Measurements from ENCODE around the gene SNRNP70. TPM values are rescaled to one million over a fixed set of nuclear protein-coding genes. Genes with fewer than 3 reads are reported as not detected.
A peak's percentile ranks its signal among the peaks of the same experiment; 100 is the strongest.

Gene SNRNP70
- total and polyA plus RNA-seq, 4 donors = 125 to 463 (median 293) TPM

- H3K27me3 ChIP-seq (ENCODE audit: control insufficient read depth, insufficient read depth, low read length) = no peaks in the 10 kb centered on the region
- H3K4me3 ChIP-seq (ENCODE audit: low read depth, low read length) = no peak overlapping the region
- 81% methylated on average over 12 of the region's 23 CpGs for WGBS (ENCODE audit: insufficient coverage)
- DNase-seq (ENCODE audit: low read depth in 4 of 6, low spot score in 6 of 6) = no peak
- no peaks in the 10 kb centered on the region for H3K9me3 ChIP-seq (ENCODE audit: control insufficient read depth, insufficient read depth, low read length)
- H3K36me3 ChIP-seq (ENCODE audit: control insufficient read depth, insufficient read depth, low read length) = peaks cover 93% of the 10 kb centered on the region
- no peak overlapping the region for H3K27ac ChIP-seq (ENCODE audit: low read depth, low read length)
- peaks cover 4% of the 10 kb centered on the region for H3K4me1 ChIP-seq (ENCODE audit: control insufficient read depth, insufficient read depth, low read length)
These were observed 9.5 kb downstream of the SNRNP70 start for GRCh38 chr19:49094505-49095482.

- DNase-seq (ENCODE audit: low read depth in 4 of 6, low spot score in 6 of 6) = peak in 5 of 6 donors; percentile 36 to 88 (median 59)
- WGBS (ENCODE audit: insufficient coverage) = 60% methylated on average over 5 of the region's 8 CpGs
- Histone ChIP-seq H3K9me3 (ENCODE audit: control insufficient read depth, insufficient read depth, low read length) (no peaks in the 10 kb centered on the region), H3K36me3 (ENCODE audit: control insufficient read depth, insufficient read depth, low read length) (peaks cover 93% of the 10 kb centered on the region), H3K27ac (ENCODE audit: low read depth, low read length) (no peak overlapping the region), H3K4me1 (ENCODE audit: control insufficient read depth, insufficient read depth, low read length) (peaks cover 4% of the 10 kb centered on the region), H3K27me3 (ENCODE audit: control insufficient read depth, insufficient read depth, low read length) (no peaks in the 10 kb centered on the region), H3K4me3 (ENCODE audit: low read depth, low read length) (no peak overlapping the region)
These were observed 12.4 kb downstream of the SNRNP70 start for GRCh38 chr19:49097453-49098288.

- Histone ChIP-seq H3K27ac (ENCODE audit: low read depth, low read length) (no peak overlapping the region), H3K27me3 (ENCODE audit: control insufficient read depth, insufficient read depth, low read length) (no peaks in the 10 kb centered on the region), H3K9me3 (ENCODE audit: control insufficient read depth, insufficient read depth, low read length) (no peaks in the 10 kb centered on the region), H3K4me1 (ENCODE audit: control insufficient read depth, insufficient read depth, low read length) (peaks cover 4% of the 10 kb centered on the region), H3K4me3 (ENCODE audit: low read depth, low read length) (no peak overlapping the region), H3K36me3 (ENCODE audit: control insufficient read depth, insufficient read depth, low read length) (peaks cover 93% of the 10 kb centered on the region)
- WGBS (ENCODE audit: insufficient coverage) = 93% methylated on average over 4 of the region's 4 CpGs
- no peak for DNase-seq (ENCODE audit: low read depth in 4 of 6, low spot score in 6 of 6)
These were observed 13.5 kb downstream of the SNRNP70 start for GRCh38 chr19:49098795-49099194.

- no peak for DNase-seq (ENCODE audit: low read depth in 4 of 6, low spot score in 6 of 6)
- Histone ChIP-seq H3K36me3 (ENCODE audit: control insufficient read depth, insufficient read depth, low read length) (peaks cover 95% of the 10 kb centered on the region), H3K9me3 (ENCODE audit: control insufficient read depth, insufficient read depth, low read length) (no peaks in the 10 kb centered on the region), H3K4me1 (ENCODE audit: control insufficient read depth, insufficient read depth, low read length) (no peaks in the 10 kb centered on the region), H3K27me3 (ENCODE audit: control insufficient read depth, insufficient read depth, low read length) (no peaks in the 10 kb centered on the region), H3K27ac (ENCODE audit: low read depth, low read length) (no peak overlapping the region), H3K4me3 (ENCODE audit: low read depth, low read length) (no peak overlapping the region)
- WGBS (ENCODE audit: insufficient coverage) = 80% methylated on average over 8 of the region's 12 CpGs
These were observed 15.9 kb downstream of the SNRNP70 start for GRCh38 chr19:49101160-49101559.

- DNase-seq (ENCODE audit: low read depth in 4 of 6, low spot score in 6 of 6) = no peak
- no peak overlapping the region for H3K4me3 ChIP-seq (ENCODE audit: low read depth, low read length)
- no peaks in the 10 kb centered on the region for H3K9me3 ChIP-seq (ENCODE audit: control insufficient read depth, insufficient read depth, low read length)
- 88% methylated on average over 12 of the region's 12 CpGs for WGBS (ENCODE audit: insufficient coverage)
- H3K27me3 ChIP-seq (ENCODE audit: control insufficient read depth, insufficient read depth, low read length) = no peaks in the 10 kb centered on the region
- no peaks in the 10 kb centered on the region for H3K4me1 ChIP-seq (ENCODE audit: control insufficient read depth, insufficient read depth, low read length)
- H3K27ac ChIP-seq (ENCODE audit: low read depth, low read length) = no peak overlapping the region
- H3K36me3 ChIP-seq (ENCODE audit: control insufficient read depth, insufficient read depth, low read length) = peaks cover 95% of the 10 kb centered on the region
These were observed 17.1 kb downstream of the SNRNP70 start for GRCh38 chr19:49102303-49102702.

GRCh38 chr19:49103331-49104085 lies 18.3 kb downstream of the SNRNP70 start:
- WGBS (ENCODE audit: insufficient coverage) = 80% methylated on average over 7 of the region's 33 CpGs
- Histone ChIP-seq H3K27ac (ENCODE audit: low read depth, low read length) (no peak overlapping the region), H3K9me3 (ENCODE audit: control insufficient read depth, insufficient read depth, low read length) (no peaks in the 10 kb centered on the region), H3K4me3 (ENCODE audit: low read depth, low read length) (no peak overlapping the region), H3K27me3 (ENCODE audit: control insufficient read depth, insufficient read depth, low read length) (no peaks in the 10 kb centered on the region), H3K36me3 (ENCODE audit: control insufficient read depth, insufficient read depth, low read length) (peaks cover 98% of the 10 kb centered on the region), H3K4me1 (ENCODE audit: control insufficient read depth, insufficient read depth, low read length) (no peaks in the 10 kb centered on the region)
- DNase-seq (ENCODE audit: low read depth in 4 of 6, low spot score in 6 of 6) = no peak

GRCh38 chr19:49104229-49104864 lies 19.1 kb downstream of the SNRNP70 start:
- 66% methylated on average over 22 of the region's 30 CpGs for WGBS (ENCODE audit: insufficient coverage)
- Histone ChIP-seq H3K27ac (ENCODE audit: low read depth, low read length) (no peak overlapping the region), H3K9me3 (ENCODE audit: control insufficient read depth, insufficient read depth, low read length) (no peaks in the 10 kb centered on the region)

GRCh38 chr19:49106648-49107135 lies 21.4 kb downstream of the SNRNP70 start:
- 84% methylated on average over 9 of the region's 12 CpGs for WGBS (ENCODE audit: insufficient coverage)
- H3K27ac ChIP-seq (ENCODE audit: low read depth, low read length) = no peak overlapping the region
- H3K27me3 ChIP-seq (ENCODE audit: control insufficient read depth, insufficient read depth, low read length) = no peaks in the 10 kb centered on the region
- no peaks in the 10 kb centered on the region for H3K4me1 ChIP-seq (ENCODE audit: control insufficient read depth, insufficient read depth, low read length)
- peak in 3 of 6 donors; percentile 22 to 78 (median 60) for DNase-seq (ENCODE audit: low read depth in 4 of 6, low spot score in 6 of 6)
- H3K4me3 ChIP-seq (ENCODE audit: low read depth, low read length) = no peak overlapping the region
- no peaks in the 10 kb centered on the region for H3K9me3 ChIP-seq (ENCODE audit: control insufficient read depth, insufficient read depth, low read length)
- H3K36me3 ChIP-seq (ENCODE audit: control insufficient read depth, insufficient read depth, low read length) = peaks cover 79% of the 10 kb centered on the region

More at GRCh38 chr19:49104229-49104864, 19.1 kb downstream of the SNRNP70 start:
- H3K4me3 ChIP-seq (ENCODE audit: low read depth, low read length) = no peak overlapping the region
- peak in 1 of 6 donors; percentile 23 for DNase-seq (ENCODE audit: low read depth in 4 of 6, low spot score in 6 of 6)
- H3K4me1 ChIP-seq (ENCODE audit: control insufficient read depth, insufficient read depth, low read length) = no peaks in the 10 kb centered on the region
- H3K36me3 ChIP-seq (ENCODE audit: control insufficient read depth, insufficient read depth, low read length) = peaks cover 97% of the 10 kb centered on the region
- H3K27me3 ChIP-seq (ENCODE audit: control insufficient read depth, insufficient read depth, low read length) = no peaks in the 10 kb centered on the region
